Measurements from ENCODE around the gene PITPNM1.

GRCh38 chr11:67538306-67538705 lies 33.1 kb upstream of the PITPNM1 start:
- no peak for TF ChIP-seq ZNF720 (CRISPR knock-in tag; IDR thresholded peaks at IDR 0.05)
- TF ChIP-seq, protein P1, sequence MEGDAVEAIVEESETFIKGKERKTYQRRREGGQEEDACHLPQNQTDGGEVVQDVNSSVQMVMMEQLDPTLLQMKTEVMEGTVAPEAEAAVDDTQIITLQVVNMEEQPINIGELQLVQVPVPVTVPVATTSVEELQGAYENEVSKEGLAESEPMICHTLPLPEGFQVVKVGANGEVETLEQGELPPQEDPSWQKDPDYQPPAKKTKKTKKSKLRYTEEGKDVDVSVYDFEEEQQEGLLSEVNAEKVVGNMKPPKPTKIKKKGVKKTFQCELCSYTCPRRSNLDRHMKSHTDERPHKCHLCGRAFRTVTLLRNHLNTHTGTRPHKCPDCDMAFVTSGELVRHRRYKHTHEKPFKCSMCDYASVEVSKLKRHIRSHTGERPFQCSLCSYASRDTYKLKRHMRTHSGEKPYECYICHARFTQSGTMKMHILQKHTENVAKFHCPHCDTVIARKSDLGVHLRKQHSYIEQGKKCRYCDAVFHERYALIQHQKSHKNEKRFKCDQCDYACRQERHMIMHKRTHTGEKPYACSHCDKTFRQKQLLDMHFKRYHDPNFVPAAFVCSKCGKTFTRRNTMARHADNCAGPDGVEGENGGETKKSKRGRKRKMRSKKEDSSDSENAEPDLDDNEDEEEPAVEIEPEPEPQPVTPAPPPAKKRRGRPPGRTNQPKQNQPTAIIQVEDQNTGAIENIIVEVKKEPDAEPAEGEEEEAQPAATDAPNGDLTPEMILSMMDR (CRISPR knock-in tag; IDR thresholded peaks at IDR 0.05): no peak
- TF ChIP-seq MAX (IDR thresholded peaks at IDR 0.05): no peak
- no peak for TF ChIP-seq ZNF580 (CRISPR knock-in tag; IDR thresholded peaks at IDR 0.05; ENCODE audit: borderline replicate concordance, low read depth)
- TF ChIP-seq HNRNPK (IDR thresholded peaks at IDR 0.05; ENCODE audit: low read depth, low read length, poor library complexity, severe bottlenecking): no peak
- no peak for TF ChIP-seq NR2C2 (CRISPR knock-in tag; IDR thresholded peaks at IDR 0.05; ENCODE audit: borderline replicate concordance)
- no peak for TF ChIP-seq ZNF607 (CRISPR knock-in tag; IDR thresholded peaks at IDR 0.05; ENCODE audit: borderline replicate concordance)
- no peak for TF ChIP-seq POLR2A (IDR thresholded peaks at IDR 0.05; ENCODE audit: insufficient read depth in 1 of 2, low read depth in 2 of 2, low read length in 2 of 2)
- TF ChIP-seq ATM (IDR thresholded peaks at IDR 0.05; ENCODE audit: borderline replicate concordance): no peak
- TF ChIP-seq HMG20B (CRISPR knock-in tag; conservative IDR thresholded peaks at IDR 0.05): no peak
- TF ChIP-seq JUND (CRISPR knock-in tag; IDR thresholded peaks at IDR 0.05): no peak
- no peak for TF ChIP-seq SIN3A (IDR thresholded peaks at IDR 0.05; ENCODE audit: borderline replicate concordance, low read depth, low read length)
- TF ChIP-seq NFYB (CRISPR knock-in tag; IDR thresholded peaks at IDR 0.05): no peak

Measured in HepG2 (cell line).